GM11168 (cell line): ENCODE data around the gene C2CD3.

Experiments
- in situ Hi-C: fragments of 300-500 bp; cut with MboI; formaldehyde crosslinking; loops from one replicate; pipeline ENCODE4 v1.12.0; 2022; ENCODE audit warnings: low sequenced_read_pairs; ENCODE audit not compliant: unreplicated experiment

C2CD3 gene, protein sequence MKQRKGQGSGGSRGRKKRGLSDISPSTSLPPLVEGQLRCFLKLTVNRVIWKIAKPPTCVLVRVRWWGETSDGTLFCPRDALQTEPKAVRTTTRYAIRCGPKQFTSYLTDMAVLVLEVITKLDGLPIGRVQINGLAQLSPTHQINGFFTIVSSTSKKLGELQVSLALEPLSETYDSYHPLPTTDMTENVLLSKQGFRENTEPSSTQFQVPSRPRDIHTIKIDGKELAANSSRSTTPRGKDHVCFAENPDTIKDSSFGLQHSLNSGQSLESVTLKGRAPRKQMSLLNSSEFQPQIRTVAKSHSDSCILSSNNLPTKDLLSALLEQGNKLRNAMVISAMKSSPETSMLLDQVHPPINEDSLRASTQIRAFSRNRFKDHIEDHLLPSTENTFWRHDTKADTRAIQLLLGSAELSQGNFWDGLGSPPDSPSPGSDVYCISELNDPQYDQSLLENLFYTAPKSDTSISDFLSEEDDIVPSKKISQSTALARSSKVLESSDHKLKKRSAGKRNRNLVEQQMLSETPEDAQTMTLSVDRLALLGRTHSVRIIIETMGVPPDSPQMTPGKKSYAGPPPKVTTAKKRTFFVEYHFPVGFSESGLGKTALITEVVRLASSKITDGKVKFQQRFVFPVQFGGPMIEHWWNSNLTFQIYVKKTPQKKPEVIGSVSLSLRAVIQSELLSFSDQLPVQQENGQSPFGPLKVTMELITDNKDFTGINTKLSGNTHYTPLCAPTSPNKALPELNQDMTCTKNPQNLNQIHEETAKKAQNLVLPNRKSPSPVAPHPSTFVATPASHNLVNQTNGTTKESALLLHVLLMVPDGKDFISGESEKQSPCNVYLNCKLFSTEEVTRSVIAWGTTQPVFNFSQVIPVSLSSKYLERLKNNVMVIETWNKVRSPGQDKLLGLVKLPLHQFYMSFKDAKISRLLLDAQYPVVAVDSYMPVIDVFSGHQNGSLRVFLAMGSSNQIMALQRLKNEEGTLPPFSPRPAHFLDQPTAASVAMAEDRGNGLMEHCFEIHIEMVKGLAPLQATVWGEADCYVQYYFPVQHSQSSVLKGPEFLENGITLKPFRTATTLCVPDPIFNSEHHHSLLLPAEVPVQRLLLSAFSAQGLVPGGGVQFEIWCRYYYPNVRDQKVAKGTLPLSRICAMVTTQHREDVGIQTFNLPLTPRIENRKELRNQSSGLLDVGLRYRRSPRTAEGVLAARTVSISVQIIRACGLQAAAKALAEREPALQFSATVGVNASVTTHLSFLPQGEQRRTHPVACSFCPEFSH (N-terminal part only)

DNA sequence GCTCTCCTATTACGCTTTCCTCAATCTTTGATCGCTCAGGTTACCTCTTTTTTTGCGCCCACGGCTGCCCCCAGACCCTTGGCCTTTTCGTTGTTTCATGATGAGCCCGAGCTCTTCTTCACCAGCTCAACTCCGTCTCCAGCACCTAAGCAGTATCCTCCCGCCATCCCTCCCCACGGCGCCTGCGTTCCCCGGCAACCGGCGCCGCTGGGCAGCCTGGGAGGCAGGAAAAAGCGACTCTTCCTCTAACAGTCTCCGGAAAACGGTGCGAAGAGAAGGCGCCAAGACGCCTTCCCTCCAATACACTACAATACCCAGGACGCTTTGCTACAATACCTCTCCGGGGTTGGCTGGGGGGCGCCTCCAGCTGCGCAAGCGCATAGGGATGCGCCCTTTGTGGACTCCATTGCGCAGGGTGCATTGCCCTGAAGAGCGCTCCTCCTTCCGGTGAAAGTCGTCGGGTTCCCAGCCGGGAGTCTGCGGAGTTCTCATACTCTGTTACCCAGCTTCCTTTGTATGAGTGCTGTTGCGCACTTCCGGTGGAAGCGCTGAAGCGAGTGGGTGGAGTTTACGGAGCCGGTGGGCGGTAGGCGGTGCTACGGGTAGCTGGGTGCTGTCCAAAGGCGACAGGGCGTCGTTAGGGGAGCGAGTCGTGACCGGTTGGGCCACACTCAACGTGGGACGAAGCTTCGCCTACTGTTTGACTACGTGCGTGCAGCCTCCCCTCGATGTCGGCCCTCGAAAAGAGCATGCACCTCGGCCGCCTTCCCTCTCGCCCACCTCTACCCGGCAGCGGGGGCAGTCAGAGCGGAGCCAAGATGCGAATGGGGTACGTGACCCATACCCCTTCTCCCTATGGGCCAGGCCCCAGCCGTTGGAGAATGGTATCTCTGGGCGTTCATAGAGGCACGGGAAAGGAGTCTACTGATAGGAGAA lies at the start of gene C2CD3, which contains the start of gene PPME1:
Gene C2CD3, minus strand, starts transcription at position 309 of the 936 bp plus-strand sequence. Its CDS starts 210 bp downstream, at position 99.
Gene PPME1, plus strand, starts transcription at position 596 of the 936 bp plus-strand sequence. Its CDS starts 133 bp downstream, at position 729.
- in situ Hi-C loops: no loop called here

DNA sequence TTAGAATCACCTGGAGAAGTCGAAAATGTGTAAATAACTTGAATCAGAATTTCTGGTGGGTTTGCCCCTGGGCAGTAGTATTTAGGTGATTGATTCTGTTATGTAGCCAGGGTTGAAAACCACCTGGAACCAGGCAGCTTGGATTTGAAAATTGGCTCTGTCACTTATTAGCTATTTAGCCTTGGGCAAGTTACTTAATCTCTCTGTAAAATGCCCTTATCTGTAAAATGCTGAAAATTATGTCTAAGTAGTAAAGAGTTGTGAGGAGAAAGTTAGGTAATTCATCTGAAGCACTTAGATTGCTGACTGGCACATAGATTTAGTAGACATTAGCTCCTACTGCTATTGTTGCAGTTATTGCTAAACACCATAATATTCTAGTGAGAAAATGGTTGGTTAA lies 49.6 kb upstream of the C2CD3 start:
- in situ Hi-C loops: no loop called here

DNA sequence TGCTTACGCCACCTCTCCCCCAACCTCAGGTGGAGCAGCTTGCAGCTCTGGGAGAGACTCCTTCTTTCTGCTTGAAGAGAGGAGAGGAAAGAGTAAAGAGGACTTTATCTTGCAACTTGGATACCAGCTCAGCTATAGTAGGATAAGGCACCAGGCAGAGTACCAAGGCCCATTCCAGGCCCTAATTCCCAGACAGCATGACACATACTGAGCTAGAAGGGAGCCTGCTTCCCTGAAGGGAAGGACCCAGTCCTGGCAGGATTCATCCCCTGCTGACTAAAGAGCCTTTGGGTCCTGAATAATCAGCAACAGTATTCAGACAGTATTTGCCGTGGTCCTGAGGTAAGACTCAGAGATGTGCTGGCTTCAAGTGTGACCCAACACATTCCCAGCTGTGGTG lies 41.7 kb upstream of the C2CD3 start:
- in situ Hi-C loops: no loop called here

- in situ Hi-C loops: no loop called here
Observed at GRCh38 chr11:74208507-74208906, 37.7 kb upstream of the C2CD3 start.

DNA sequence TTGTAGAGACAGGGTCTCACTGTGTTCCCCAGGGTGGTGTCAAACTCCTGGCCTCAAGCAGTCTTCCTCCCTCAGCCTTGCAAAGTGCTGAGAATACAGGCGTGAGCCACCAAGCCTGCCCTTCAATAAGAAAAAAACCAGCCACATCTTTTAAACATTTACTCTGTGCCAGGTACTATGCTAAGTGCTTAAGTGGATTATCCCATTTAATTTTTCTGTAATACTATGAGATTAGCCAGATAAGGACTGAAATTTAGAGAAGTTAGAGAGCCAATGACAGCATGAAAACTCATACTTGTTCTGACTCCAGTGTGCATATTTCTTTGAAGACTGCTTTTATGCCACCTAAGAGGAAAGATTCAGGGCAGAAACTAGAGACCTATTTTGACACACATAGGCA lies 35.9 kb upstream of the C2CD3 start:
- in situ Hi-C loops: no loop called here

GRCh38 chr11:74205181-74205580 lies 34.4 kb upstream of the C2CD3 start:
- in situ Hi-C loops: no loop called here

- in situ Hi-C loops: no loop called here
Observed at GRCh38 chr11:74204701-74205100, 33.9 kb upstream of the C2CD3 start.

DNA sequence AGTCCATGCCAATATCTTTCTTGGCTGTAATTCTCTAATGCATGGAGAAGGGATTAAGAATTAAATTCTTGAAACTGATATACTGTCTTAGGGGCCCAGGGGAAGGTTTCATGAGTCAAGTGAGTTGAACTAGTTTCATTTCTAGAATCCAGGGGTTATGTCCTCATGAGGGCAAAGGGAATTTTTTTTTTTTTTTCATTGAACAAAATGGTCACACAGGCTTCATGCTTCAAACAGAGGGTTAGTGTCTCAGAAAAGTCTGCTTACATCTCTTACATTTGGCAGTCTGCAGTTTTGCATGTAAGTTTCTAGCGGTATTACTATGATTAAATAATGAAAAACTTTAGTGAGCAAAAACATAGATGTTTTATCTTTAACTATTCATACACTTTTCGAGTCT lies 33.2 kb upstream of the C2CD3 start:
- in situ Hi-C loops: no loop called here

GRCh38 chr11:74196781-74197486 lies 26.1 kb upstream of the C2CD3 start:
- in situ Hi-C loops: no loop called here

GRCh38 chr11:74195828-74196227 lies 25.0 kb upstream of the C2CD3 start:
- in situ Hi-C loops: no loop called here

DNA sequence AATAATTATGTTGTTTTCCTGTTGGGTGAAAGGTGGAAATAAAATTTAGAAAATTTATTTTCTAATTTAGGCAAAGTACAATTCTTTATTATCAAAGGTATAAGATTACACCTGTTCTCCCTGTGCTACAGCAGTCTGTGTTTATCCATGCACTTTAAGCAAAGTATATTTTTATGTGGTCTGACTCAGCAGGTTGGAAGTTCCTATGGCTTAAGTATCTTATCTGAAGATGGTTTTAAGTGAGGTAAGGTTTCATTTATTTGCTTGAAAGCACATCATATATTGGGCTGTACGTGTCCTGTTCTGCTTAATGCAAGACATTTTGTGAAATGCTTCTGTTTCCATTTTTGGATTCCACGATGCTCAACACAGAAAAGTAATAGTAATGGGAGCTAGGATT lies 14.9 kb upstream of the C2CD3 start:
- in situ Hi-C loops: no loop called here

GRCh38 chr11:74185285-74185684 lies 14.5 kb upstream of the C2CD3 start:
- in situ Hi-C loops: no loop called here

DNA sequence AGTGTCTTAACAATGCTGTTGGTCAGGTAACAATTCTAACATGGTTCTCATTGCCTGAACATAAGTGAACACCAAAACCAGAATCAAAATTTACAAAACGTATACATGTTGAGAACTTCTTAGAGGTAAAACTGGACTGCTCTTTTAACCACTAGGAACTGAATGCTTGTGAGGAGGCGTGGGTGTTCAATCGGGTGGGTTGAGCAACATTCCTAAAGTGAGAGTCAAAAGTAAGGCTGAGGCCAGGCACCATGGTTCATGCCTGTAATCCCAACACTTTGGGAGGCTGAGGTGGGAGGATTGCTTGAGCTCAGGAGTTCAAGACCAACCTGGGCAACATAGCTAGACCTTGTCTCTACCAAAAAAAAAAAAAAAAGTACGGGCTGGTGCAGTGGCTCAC lies 11.8 kb upstream of the C2CD3 start:
- in situ Hi-C loops: no loop called here

- in situ Hi-C loops: no loop called here
Observed at GRCh38 chr11:74179234-74180052, 8.6 kb upstream of the C2CD3 start.

GRCh38 chr11:74175920-74176319 lies 5.1 kb upstream of the C2CD3 start:
- in situ Hi-C loops: no loop called here

DNA sequence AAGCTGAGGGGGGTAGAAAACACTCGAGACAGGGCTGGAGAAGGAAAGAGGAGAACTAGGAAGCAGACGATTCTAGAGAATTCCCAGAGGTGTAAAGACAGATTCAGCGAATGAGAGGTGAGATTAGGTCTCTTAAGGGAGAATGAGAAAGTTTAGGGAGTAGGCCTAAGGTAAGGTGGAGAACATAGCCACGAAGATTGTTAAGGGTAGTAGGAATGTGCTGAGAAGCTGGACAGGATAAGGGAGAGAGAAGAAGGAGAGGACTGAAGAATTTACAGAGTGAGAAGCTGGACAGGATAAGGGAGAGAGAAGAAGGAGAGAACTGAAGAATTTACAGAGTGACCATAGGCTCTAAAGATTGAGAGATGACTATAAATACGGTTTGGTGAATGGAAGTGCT lies 1.2 kb upstream of the C2CD3 start:
- in situ Hi-C loops: no loop called here

GRCh38 chr11:74171630-74171968 lies 797 bp upstream of the C2CD3 start:
- in situ Hi-C loops: no loop called here
